Pancreas (tissue), 10 donors: ENCODE results near the gene PPIL6. TPM values are rescaled to one million over a fixed set of nuclear protein-coding genes. Genes with fewer than 3 reads are reported as not detected.
A peak's percentile ranks its signal among the peaks of the same experiment; 100 is the strongest.

ENCODE experiments used
- ATAC-seq, 4 donors: fragments of 200-7000 bp; cut with Tn5 transposase; one replicate each; pipeline versions ENCODE4 v1.8.0 to v1.9.1; 2020; ENCODE audit warnings: mild to moderate bottlenecking in 4 of 4, moderate library complexity in 4 of 4
- DNase-seq, 6 donors: peaks; one replicate each; pipeline ENCODE4 v3.0.0-alpha.2; 2020
- FAIRE-seq: peaks from 2 replicates; lab custom pipeline; 2012; peaks lifted over from hg19 to GRCh38; lab: Jason Lieb, UNC
- H3K27ac ChIP-seq, 4 donors: fragments of 200-600 bp; sonication (generic); 1 replicate in 3 of 4; 2 replicates in 1 of 4; pipeline versions ENCODE4 v1.5.0 to v1.8.0; 2020
- H3K27me3 ChIP-seq, 4 donors: fragments of 200-600 bp; one replicate each; pipeline ENCODE4 v1.8.0; 2021
- H3K36me3 ChIP-seq, 3 donors: fragments of 200-600 bp; sonication (generic) in 1 of 3; one replicate each; pipeline versions ENCODE4 v1.5.0 to v1.8.0; 2020 to 2021
- H3K4me1 ChIP-seq, 3 donors: fragments of 200-600 bp; one replicate each; pipeline ENCODE4 v1.8.0; 2021
- H3K4me3 ChIP-seq, 4 donors: fragments of 200-600 bp; sonication (generic) in 2 of 4; one replicate each; pipeline versions ENCODE4 v1.5.0 to v1.8.0; 2020 to 2021
- H3K9me3 ChIP-seq, 4 donors: fragments of 200-600 bp; one replicate each; pipeline ENCODE4 v1.8.0; 2021
- CTCF ChIP-seq, 4 donors: fragments of 200-600 bp; sonication (generic) in 3 of 4; IDR thresholded peaks; one replicate each; pipeline versions ENCODE4 v1.5.0 to v1.8.0; 2021; ENCODE audit warnings: antibody characterized with exemption in 4 of 4
- WGBS, 2 donors: extraction: QIAGEN DNeasy Blood & Tissue Kit; methylation state at CpG; one replicate each; pipeline ENCODE4 v1.1.7; 2013; 5-methylcytosine and 5-hydroxymethylcytosine counted together
- intact Hi-C, 3 donors: fragments of 100-400 bp; cut with DNase I; formaldehyde crosslinking; loops; one replicate each; pipeline versions ENCODE4 v1.11.1 to v1.14.2; 2022
- polyA plus RNA-seq, 2 donors: library from polyadenylated mRNA; stranded (reverse); fragments of 200-250 nt; gene quantifications; one replicate each; pipeline ENCODE4 v1.2.3, GENCODE V29; 2013
- total RNA-seq, 6 donors: library from RNA; stranded (reverse); fragmentation: NEBNext Ultra II Directional in 4 of 6; extraction: Animal tissue kit (Norgen Biotek cat#: 25700) in 4 of 6; gene quantifications; one replicate each; pipeline versions ENCODE4 v1.2.1 to v1.2.4, GENCODE V29; 2021 to 2023
- donor health status: healthy with polysubstance abuse.
- donor health status: DM: no; HTN: no; CAD: no; lungs with moderate emphysema.
- donor health status: DM: no; HTN: no; CAD: no.
- donor health status: control.
- donor health status: control.
- donor health status: Bipolar disorder and iron deficiency.
- donor health status: DM: yes; HTN: yes; CAD: no.
- donor health status: DM: no; HTN: no; CAD: no.
- donor health status: DM: no; HTN: no; CAD: no.
- donor health status: DM: yes; HTN: yes; CAD: no.

Gene PPIL6
- total and polyA plus RNA-seq, 8 donors = 1.1 to 3.4 (median 2.0) TPM

GRCh38 chr6:109348226-109348625 is 92.2 kb downstream of the PPIL6 start:
- Histone ChIP-seq H3K9me3 (no peaks in the 10 kb centered on the region), H3K27ac (no peak overlapping the region), H3K36me3 (no peaks in the 10 kb centered on the region), H3K4me3 (no peak overlapping the region), H3K27me3 (no peaks in the 10 kb centered on the region), H3K4me1 (peaks cover 10 to 13% (median 10%) of the 10 kb centered on the region in 3 donors)
- TF ChIP-seq CTCF (IDR thresholded peaks at IDR 0.05) = no peak
- DNase-seq (no peak), FAIRE-seq (no peak), ATAC-seq (no peak)
- 89 to 94% methylated on average over 8 of the region's 8 CpGs for WGBS, 2 donors
- intact Hi-C loops = no loop called here

GRCh38 chr6:109347779-109348178 is 92.6 kb downstream of the PPIL6 start:
- Histone ChIP-seq H3K9me3 (no peaks in the 10 kb centered on the region), H3K27me3 (no peaks in the 10 kb centered on the region), H3K4me3 (no peak overlapping the region), H3K27ac (no peak overlapping the region), H3K36me3 (no peaks in the 10 kb centered on the region), H3K4me1 (peaks cover 10 to 13% (median 10%) of the 10 kb centered on the region in 3 donors)
- no peak for TF ChIP-seq CTCF (IDR thresholded peaks at IDR 0.05)
- no peak for ATAC-seq
- no peak for DNase-seq
- intact Hi-C loops = no loop called here
- WGBS, 2 donors = 84 to 90% methylated on average over 3 of the region's 3 CpGs
- FAIRE-seq = no peak

- FAIRE-seq = no peak
- H3K27me3 ChIP-seq = no peaks in the 10 kb centered on the region
- no peaks in the 10 kb centered on the region for H3K9me3 ChIP-seq
- no peak overlapping the region for H3K4me3 ChIP-seq
- intact Hi-C loops = no loop called here
- no peak overlapping the region for H3K27ac ChIP-seq
- 96% methylated on average over 4 of the region's 4 CpGs for WGBS, 2 donors
- no peak for DNase-seq
- H3K36me3 ChIP-seq = no peaks in the 10 kb centered on the region
- ATAC-seq = no peak
- TF ChIP-seq CTCF (IDR thresholded peaks at IDR 0.05) = no peak
- H3K4me1 ChIP-seq = peaks cover 10 to 13% (median 10%) of the 10 kb centered on the region in 3 donors
These were observed 94.4 kb downstream of the PPIL6 start for GRCh38 chr6:109345986-109346385.

- no peaks in the 10 kb centered on the region for H3K27me3 ChIP-seq
- FAIRE-seq = no peak
- H3K4me1 ChIP-seq = peaks cover 10 to 12% (median 11%) of the 10 kb centered on the region in 3 donors
- 85 to 95% methylated on average over 2 of the region's 2 CpGs for WGBS, 2 donors
- TF ChIP-seq CTCF (IDR thresholded peaks at IDR 0.05) = no peak
- no peaks in the 10 kb centered on the region for H3K9me3 ChIP-seq
- no peak for DNase-seq
- ATAC-seq = no peak
- no peaks in the 10 kb centered on the region for H3K36me3 ChIP-seq
- H3K27ac ChIP-seq = no peak overlapping the region
- no peak overlapping the region for H3K4me3 ChIP-seq
- intact Hi-C loops = no loop called here
These were observed 96.2 kb downstream of the PPIL6 start for GRCh38 chr6:109344226-109344625.

- no peak for DNase-seq
- intact Hi-C loops = no loop called here
- ATAC-seq = peak in 1 of 4 donors; percentile 37
- Histone ChIP-seq H3K27me3 (no peaks in the 10 kb centered on the region), H3K27ac (no peak overlapping the region), H3K9me3 (no peaks in the 10 kb centered on the region), H3K4me1 (peaks cover 8 to 13% (median 9%) of the 10 kb centered on the region in 3 donors), H3K4me3 (no peak overlapping the region), H3K36me3 (no peaks in the 10 kb centered on the region)
- no peak for FAIRE-seq
- WGBS, 2 donors = 47 to 50% methylated on average over 7 of the region's 7 CpGs
- no peak for TF ChIP-seq CTCF (IDR thresholded peaks at IDR 0.05)
These were observed 96.9 kb downstream of the PPIL6 start for GRCh38 chr6:109343518-109343917.
